ENCODE data around the gene MED13L. TPM values are rescaled to one million over a fixed set of nuclear protein-coding genes. Genes with fewer than 3 reads are reported as not detected.

Gene MED13L
- total RNA-seq, 1 donor from 2014 or later: 147 TPM

DNA sequence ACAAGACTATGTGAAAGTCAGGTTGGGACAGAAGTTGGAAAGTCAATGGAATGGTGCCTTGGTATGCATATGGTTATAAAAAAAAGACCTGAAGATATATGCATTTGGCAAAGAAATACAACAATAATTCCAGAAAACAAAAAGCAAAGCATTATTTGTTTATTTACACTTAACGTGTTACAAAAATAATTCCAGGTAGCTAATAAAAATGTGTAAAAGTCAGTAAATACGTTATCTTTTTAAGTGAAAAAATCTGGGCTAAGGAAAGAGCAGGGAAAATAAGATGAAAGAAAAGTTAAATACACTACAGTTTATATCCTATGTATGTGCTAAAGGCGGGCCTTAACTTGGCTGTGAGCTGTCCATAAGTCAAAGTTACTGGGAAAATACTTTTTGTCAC, 266.3 kb downstream of the MED13L start:
- intact Hi-C loops (cut with DNase I): loop anchor here (10.0 kb wide), 1 partner anchor 224 kb away; no protein-coding TSS in a partner anchor
- no peaks in the 10 kb centered on the region for H3K27me3 ChIP-seq
- peaks cover 5% of the 10 kb centered on the region for H3K4me1 ChIP-seq
- no peak overlapping the region for H3K27ac ChIP-seq
- DNase-seq (no peak), ATAC-seq (no peak)
- H3K9me3 ChIP-seq: no peaks in the 10 kb centered on the region
- H3K4me3 ChIP-seq: no peak overlapping the region
- peaks cover 89% of the 10 kb centered on the region for H3K36me3 ChIP-seq
- TF ChIP-seq, protein P1, sequence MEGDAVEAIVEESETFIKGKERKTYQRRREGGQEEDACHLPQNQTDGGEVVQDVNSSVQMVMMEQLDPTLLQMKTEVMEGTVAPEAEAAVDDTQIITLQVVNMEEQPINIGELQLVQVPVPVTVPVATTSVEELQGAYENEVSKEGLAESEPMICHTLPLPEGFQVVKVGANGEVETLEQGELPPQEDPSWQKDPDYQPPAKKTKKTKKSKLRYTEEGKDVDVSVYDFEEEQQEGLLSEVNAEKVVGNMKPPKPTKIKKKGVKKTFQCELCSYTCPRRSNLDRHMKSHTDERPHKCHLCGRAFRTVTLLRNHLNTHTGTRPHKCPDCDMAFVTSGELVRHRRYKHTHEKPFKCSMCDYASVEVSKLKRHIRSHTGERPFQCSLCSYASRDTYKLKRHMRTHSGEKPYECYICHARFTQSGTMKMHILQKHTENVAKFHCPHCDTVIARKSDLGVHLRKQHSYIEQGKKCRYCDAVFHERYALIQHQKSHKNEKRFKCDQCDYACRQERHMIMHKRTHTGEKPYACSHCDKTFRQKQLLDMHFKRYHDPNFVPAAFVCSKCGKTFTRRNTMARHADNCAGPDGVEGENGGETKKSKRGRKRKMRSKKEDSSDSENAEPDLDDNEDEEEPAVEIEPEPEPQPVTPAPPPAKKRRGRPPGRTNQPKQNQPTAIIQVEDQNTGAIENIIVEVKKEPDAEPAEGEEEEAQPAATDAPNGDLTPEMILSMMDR (IDR thresholded peaks at IDR 0.05): no peak

DNA sequence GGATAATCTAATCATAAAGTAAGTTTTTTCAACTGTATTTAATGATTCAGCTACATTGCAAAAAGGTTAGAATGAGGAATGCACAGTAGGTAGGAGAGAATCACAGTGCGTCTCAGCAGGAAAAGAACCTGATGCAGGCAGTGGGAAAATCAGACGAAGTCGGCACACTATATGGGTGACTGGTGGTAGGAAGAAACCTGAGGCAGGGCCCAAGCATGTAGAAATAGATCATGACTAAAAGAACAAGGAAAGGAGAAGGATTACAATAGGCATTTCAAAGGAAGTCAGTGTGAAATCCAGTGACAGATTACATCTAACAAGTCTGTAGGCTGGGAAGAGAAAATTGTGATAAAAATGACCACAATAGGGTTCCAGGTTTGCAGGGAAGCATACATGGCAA, 267.0 kb downstream of the MED13L start:
- no peaks in the 10 kb centered on the region for H3K9me3 ChIP-seq
- ATAC-seq (no peak), DNase-seq (no peak)
- no peak overlapping the region for H3K27ac ChIP-seq
- H3K27me3 ChIP-seq: no peaks in the 10 kb centered on the region
- H3K4me3 ChIP-seq: no peak overlapping the region
- intact Hi-C loops (cut with DNase I): loop anchor here (10.0 kb wide), 1 partner anchor 224 kb away; no protein-coding TSS in a partner anchor
- TF ChIP-seq, protein P1 (IDR thresholded peaks at IDR 0.05): no peak
- H3K4me1 ChIP-seq: no peaks in the 10 kb centered on the region
- H3K36me3 ChIP-seq: peaks cover 96% of the 10 kb centered on the region

DNA sequence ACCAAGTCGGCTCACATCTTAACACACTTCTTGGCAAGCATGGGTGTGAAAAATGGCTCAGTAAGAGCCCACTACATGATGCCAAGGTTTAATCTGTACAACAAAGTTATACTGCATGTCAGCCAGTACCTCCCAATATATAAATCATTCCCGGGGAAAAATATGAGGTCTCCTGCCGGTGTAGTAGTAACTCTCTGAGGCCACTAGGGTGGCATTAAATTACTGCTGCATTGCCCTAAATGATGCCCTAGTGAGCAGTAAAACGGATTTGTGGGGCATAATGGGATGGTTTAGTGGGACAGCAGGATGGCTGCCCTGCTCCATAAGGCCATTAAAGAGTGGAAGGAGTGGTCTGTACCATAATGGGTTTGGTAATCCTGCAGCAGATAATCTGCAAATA, 267.7 kb downstream of the MED13L start:
- Histone ChIP-seq H3K27me3 (no peaks in the 10 kb centered on the region), H3K4me1 (no peaks in the 10 kb centered on the region), H3K9me3 (no peaks in the 10 kb centered on the region), H3K36me3 (peaks cover 99% of the 10 kb centered on the region), H3K4me3 (no peak overlapping the region), H3K27ac (no peak overlapping the region)
- TF ChIP-seq, protein P1 (IDR thresholded peaks at IDR 0.05): peak; percentile 28
- DNase-seq (no peak), ATAC-seq (no peak)
- intact Hi-C loops (cut with DNase I): loop anchor here (10.0 kb wide), 1 partner anchor 225 kb away; no protein-coding TSS in a partner anchor

DNA sequence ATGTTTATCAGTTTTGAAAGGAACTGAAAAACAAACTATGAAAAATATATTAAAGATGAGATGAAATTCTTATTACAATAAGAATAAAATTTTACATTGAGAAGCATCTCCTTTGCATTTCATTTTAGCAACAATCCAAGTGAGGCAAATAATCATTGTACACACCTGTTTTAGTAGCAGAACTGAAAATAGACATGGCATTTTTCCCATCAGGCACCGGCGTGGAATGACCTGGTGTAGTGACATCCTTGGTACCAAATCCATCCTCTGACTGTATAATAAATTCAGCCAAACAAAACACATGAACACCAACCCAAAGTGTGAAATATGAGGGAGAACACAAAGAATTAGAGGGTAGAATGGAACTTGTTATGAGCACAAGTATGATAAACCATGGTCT, 271.4 kb downstream of the MED13L start:
- Histone ChIP-seq H3K4me3 (no peak overlapping the region), H3K9me3 (no peaks in the 10 kb centered on the region), H3K27ac (no peak overlapping the region), H3K27me3 (no peaks in the 10 kb centered on the region), H3K4me1 (no peaks in the 10 kb centered on the region), H3K36me3 (peaks cover 87% of the 10 kb centered on the region)
- DNase-seq (no peak), ATAC-seq (no peak)
- intact Hi-C loops (cut with DNase I): no loop called here
- TF ChIP-seq, protein P1 (IDR thresholded peaks at IDR 0.05): no peak

DNA sequence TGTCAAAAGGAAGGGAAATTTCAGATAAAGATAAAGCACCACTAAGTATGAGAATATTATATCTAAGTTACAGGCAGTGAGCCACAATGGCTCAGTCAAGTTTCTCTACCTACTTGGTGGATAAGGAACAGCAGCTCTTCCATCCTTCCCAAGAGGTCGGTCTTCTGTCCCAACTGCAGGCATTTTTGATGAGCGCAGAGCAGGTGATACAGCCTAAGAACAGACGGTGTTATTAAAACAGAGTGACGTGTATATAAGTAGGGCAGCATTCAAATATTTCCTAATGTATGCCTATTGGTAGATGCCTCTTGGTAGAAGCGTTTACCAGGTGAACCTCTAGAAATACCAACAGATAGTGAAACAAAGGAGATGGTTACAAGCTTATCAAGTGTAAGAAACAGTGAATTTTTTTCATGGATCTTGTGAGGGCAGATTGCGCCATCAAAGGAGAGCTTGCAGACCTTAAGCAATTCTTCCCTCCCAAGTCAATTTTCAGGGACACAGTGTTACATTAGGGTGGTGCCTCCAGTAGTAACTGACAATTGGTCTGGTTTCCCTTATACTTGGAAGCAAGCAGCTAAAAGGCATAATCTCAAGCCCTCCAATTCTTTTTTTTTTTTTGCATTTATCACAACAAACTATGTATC, 274.5 kb downstream of the MED13L start:
- TF ChIP-seq, protein P1 (IDR thresholded peaks at IDR 0.05): no peak
- peak; percentile 62 for ATAC-seq
- intact Hi-C loops (cut with DNase I): no loop called here

More for the DNA sequence above, 274.5 kb downstream of the MED13L start:
- Histone ChIP-seq H3K4me1 (peaks cover 5% of the 10 kb centered on the region), H3K4me3 (no peak overlapping the region), H3K36me3 (peaks cover 56% of the 10 kb centered on the region), H3K27ac (no peak overlapping the region), H3K27me3 (no peaks in the 10 kb centered on the region), H3K9me3 (no peaks in the 10 kb centered on the region)
- DNase-seq: no peak
